Suprapubic skin (tissue), 3 donors: ENCODE data around the gene ATF1.

ENCODE experiments used
- POLR2A ChIP-seq, 2 donors: fragments of 450-650 bp; IDR thresholded peaks; one replicate each; pipeline ENCODE4 v1.6.1; 2017; ENCODE audit warnings: antibody characterized with exemption in 2 of 2, mild to moderate bottlenecking in 2 of 2, moderate library complexity in 2 of 2
- TF ChIP-seq, protein P1 (sequence below), 2 donors: fragments of 200-600 bp in 1 of 2; fragments of 450-650 bp in 1 of 2; sonication (generic) in 1 of 2; IDR thresholded peaks; one replicate each; pipeline ENCODE4 v1.5.1; 2016 to 2019; ENCODE audit warnings: antibody characterized with exemption in 2 of 2, mild to moderate bottlenecking in 1 of 2, moderate library complexity in 1 of 2

DNA sequence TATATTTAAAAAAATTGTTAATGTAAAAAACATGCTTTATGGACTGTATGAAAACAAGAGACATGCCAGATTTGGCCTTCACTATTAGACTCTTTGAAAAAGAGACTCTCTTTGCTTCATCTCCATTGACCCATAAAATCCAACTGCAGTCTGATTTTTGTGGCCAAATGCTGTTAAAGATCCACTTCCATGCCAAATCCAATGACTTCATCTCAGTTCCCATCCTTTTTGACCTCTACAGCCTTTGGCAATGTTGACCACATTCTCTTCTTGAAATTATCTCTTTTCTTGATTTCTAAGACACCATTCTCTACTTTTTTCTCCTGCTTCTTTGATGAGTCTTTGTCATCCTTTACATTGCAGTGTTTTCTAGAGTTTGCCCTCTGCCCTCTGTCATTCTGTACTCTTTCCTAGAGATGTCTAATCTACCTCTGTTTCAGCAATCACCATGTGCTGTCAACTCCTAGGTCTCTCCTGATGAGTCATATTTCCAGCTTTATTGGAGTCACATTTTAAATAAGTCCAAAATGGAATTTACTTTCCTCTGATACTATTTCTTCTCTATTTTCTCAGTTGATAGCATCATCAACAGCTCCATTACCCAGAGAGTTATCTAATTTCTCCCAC is 81.2 kb downstream of the ATF1 start:
- no peak for TF ChIP-seq POLR2A (IDR thresholded peaks at IDR 0.05)
- TF ChIP-seq, protein P1, sequence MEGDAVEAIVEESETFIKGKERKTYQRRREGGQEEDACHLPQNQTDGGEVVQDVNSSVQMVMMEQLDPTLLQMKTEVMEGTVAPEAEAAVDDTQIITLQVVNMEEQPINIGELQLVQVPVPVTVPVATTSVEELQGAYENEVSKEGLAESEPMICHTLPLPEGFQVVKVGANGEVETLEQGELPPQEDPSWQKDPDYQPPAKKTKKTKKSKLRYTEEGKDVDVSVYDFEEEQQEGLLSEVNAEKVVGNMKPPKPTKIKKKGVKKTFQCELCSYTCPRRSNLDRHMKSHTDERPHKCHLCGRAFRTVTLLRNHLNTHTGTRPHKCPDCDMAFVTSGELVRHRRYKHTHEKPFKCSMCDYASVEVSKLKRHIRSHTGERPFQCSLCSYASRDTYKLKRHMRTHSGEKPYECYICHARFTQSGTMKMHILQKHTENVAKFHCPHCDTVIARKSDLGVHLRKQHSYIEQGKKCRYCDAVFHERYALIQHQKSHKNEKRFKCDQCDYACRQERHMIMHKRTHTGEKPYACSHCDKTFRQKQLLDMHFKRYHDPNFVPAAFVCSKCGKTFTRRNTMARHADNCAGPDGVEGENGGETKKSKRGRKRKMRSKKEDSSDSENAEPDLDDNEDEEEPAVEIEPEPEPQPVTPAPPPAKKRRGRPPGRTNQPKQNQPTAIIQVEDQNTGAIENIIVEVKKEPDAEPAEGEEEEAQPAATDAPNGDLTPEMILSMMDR (IDR thresholded peaks at IDR 0.05): no peak
